ENCODE measurements around the gene SYNDIG1L. TPM values are rescaled to one million over a fixed set of nuclear protein-coding genes. Genes with fewer than 3 reads are reported as not detected.

SYNDIG1L gene
- total RNA-seq, 1 donor from 2014 or later = 0.34 TPM

- H3K27ac Mint-ChIP-seq = no peak overlapping the region
Observed at GRCh38 chr14:74444866-74445265, 18.9 kb upstream of the SYNDIG1L start.

GRCh38 chr14:74442757-74443156 is 16.7 kb upstream of the SYNDIG1L start:
- TF ChIP-seq, protein P1, sequence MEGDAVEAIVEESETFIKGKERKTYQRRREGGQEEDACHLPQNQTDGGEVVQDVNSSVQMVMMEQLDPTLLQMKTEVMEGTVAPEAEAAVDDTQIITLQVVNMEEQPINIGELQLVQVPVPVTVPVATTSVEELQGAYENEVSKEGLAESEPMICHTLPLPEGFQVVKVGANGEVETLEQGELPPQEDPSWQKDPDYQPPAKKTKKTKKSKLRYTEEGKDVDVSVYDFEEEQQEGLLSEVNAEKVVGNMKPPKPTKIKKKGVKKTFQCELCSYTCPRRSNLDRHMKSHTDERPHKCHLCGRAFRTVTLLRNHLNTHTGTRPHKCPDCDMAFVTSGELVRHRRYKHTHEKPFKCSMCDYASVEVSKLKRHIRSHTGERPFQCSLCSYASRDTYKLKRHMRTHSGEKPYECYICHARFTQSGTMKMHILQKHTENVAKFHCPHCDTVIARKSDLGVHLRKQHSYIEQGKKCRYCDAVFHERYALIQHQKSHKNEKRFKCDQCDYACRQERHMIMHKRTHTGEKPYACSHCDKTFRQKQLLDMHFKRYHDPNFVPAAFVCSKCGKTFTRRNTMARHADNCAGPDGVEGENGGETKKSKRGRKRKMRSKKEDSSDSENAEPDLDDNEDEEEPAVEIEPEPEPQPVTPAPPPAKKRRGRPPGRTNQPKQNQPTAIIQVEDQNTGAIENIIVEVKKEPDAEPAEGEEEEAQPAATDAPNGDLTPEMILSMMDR (IDR thresholded peaks at IDR 0.05; ENCODE audit: unreplicated experiment) = no peak
- Mint-ChIP-seq H3K9me3 (ENCODE audit: low read depth) (no peaks in the 10 kb centered on the region), H3K4me3 (ENCODE audit: low read depth) (no peak overlapping the region), H3K4me1 (ENCODE audit: low read depth) (peaks cover 3% of the 10 kb centered on the region), H3K27ac (no peak overlapping the region), H3K36me3 (ENCODE audit: insufficient read depth) (no peaks in the 10 kb centered on the region), H3K27me3 (peaks cover 5% of the 10 kb centered on the region)
- no peak for DNase-seq (ENCODE audit: low spot score, unreplicated experiment)

More at GRCh38 chr14:74444866-74445265, 18.9 kb upstream of the SYNDIG1L start:
- no peak overlapping the region for H3K4me3 Mint-ChIP-seq (ENCODE audit: low read depth)
- TF ChIP-seq, protein P1 (IDR thresholded peaks at IDR 0.05; ENCODE audit: unreplicated experiment) = no peak
- peaks cover 5% of the 10 kb centered on the region for H3K27me3 Mint-ChIP-seq
- no peaks in the 10 kb centered on the region for H3K36me3 Mint-ChIP-seq (ENCODE audit: insufficient read depth)
- no peak for DNase-seq (ENCODE audit: low spot score, unreplicated experiment)
- H3K4me1 Mint-ChIP-seq (ENCODE audit: low read depth) = peaks cover 3% of the 10 kb centered on the region
- H3K9me3 Mint-ChIP-seq (ENCODE audit: low read depth) = no peaks in the 10 kb centered on the region

GRCh38 chr14:74441113-74441512 is 15.1 kb upstream of the SYNDIG1L start:
- H3K4me1 Mint-ChIP-seq (ENCODE audit: low read depth) = peaks cover 5% of the 10 kb centered on the region
- DNase-seq (ENCODE audit: low spot score, unreplicated experiment) = no peak

GRCh38 chr14:74438351-74438915 is 12.4 kb upstream of the SYNDIG1L start:
- Mint-ChIP-seq H3K4me3 (ENCODE audit: low read depth) (no peak overlapping the region), H3K4me1 (ENCODE audit: low read depth) (peaks cover 5% of the 10 kb centered on the region), H3K27me3 (peaks cover 9% of the 10 kb centered on the region), H3K27ac (no peak overlapping the region), H3K9me3 (ENCODE audit: low read depth) (no peaks in the 10 kb centered on the region), H3K36me3 (ENCODE audit: insufficient read depth) (no peaks in the 10 kb centered on the region)
- TF ChIP-seq, protein P1 (IDR thresholded peaks at IDR 0.05; ENCODE audit: unreplicated experiment) = no peak
- DNase-seq (ENCODE audit: low spot score, unreplicated experiment) = no peak

More at GRCh38 chr14:74441113-74441512, 15.1 kb upstream of the SYNDIG1L start:
- H3K9me3 Mint-ChIP-seq (ENCODE audit: low read depth) = no peaks in the 10 kb centered on the region
- TF ChIP-seq, protein P1 (IDR thresholded peaks at IDR 0.05; ENCODE audit: unreplicated experiment) = no peak
- H3K27me3 Mint-ChIP-seq = peaks cover 5% of the 10 kb centered on the region
- no peak overlapping the region for H3K27ac Mint-ChIP-seq
- no peaks in the 10 kb centered on the region for H3K36me3 Mint-ChIP-seq (ENCODE audit: insufficient read depth)
- no peak overlapping the region for H3K4me3 Mint-ChIP-seq (ENCODE audit: low read depth)

GRCh38 chr14:74437496-74438053 is 11.6 kb upstream of the SYNDIG1L start:
- H3K27ac Mint-ChIP-seq = no peak overlapping the region
- H3K4me1 Mint-ChIP-seq (ENCODE audit: low read depth) = peaks cover 5% of the 10 kb centered on the region
- H3K36me3 Mint-ChIP-seq (ENCODE audit: insufficient read depth) = no peaks in the 10 kb centered on the region
- no peak for DNase-seq (ENCODE audit: low spot score, unreplicated experiment)
- no peaks in the 10 kb centered on the region for H3K9me3 Mint-ChIP-seq (ENCODE audit: low read depth)
- peaks cover 6% of the 10 kb centered on the region for H3K27me3 Mint-ChIP-seq
- TF ChIP-seq, protein P1 (IDR thresholded peaks at IDR 0.05; ENCODE audit: unreplicated experiment) = no peak
- no peak overlapping the region for H3K4me3 Mint-ChIP-seq (ENCODE audit: low read depth)

All from progenitor cell of endocrine pancreas (in vitro differentiated cells).